Esophagus (tissue), 2 donors: ENCODE measurements around the gene PTK6. TPM values are rescaled to one million over a fixed set of nuclear protein-coding genes. Genes with fewer than 3 reads are reported as not detected.
"Not testable (repeated sequence)": the region's sequence is repeated elsewhere in the genome, so short reads cannot be mapped to it uniquely, and the experiment has no call there.

ENCODE experiments used
- H3K27ac ChIP-seq, 2 donors: one replicate each; pipeline ENCODE4 v1.5.1; 2013; ENCODE audit warnings: low read depth in 2 of 2, mild to moderate bottlenecking in 2 of 2, inconsistent platforms in 1 of 2, low read length in 1 of 2, moderate library complexity in 1 of 2
- H3K27me3 ChIP-seq, 2 donors: one replicate each; pipeline ENCODE4 v1.6.1; 2013; ENCODE audit warnings: low read length in 2 of 2, control low read depth in 1 of 2, mild to moderate bottlenecking in 1 of 2; ENCODE audit not compliant: insufficient read depth in 2 of 2, control insufficient read depth in 1 of 2
- H3K36me3 ChIP-seq, 2 donors: one replicate each; pipeline ENCODE4 v1.6.1; 2013; ENCODE audit warnings: low read length in 1 of 2; ENCODE audit not compliant: control insufficient read depth in 2 of 2, insufficient read depth in 2 of 2
- H3K4me1 ChIP-seq, 2 donors: one replicate each; pipeline ENCODE4 v1.6.1; 2013; ENCODE audit warnings: low read length in 1 of 2; ENCODE audit not compliant: control insufficient read depth in 2 of 2, insufficient read depth in 2 of 2
- H3K4me3 ChIP-seq, 2 donors: one replicate each; pipeline ENCODE4 v1.5.1; 2013; ENCODE audit warnings: low read length in 2 of 2, mild to moderate bottlenecking in 2 of 2, low read depth in 1 of 2, moderate library complexity in 1 of 2
- H3K9me3 ChIP-seq, 2 donors: one replicate each; pipeline ENCODE4 v1.6.1; 2013; ENCODE audit warnings: mild to moderate bottlenecking in 2 of 2, low read depth in 1 of 2, low read length in 1 of 2, moderate library complexity in 1 of 2; ENCODE audit not compliant: control insufficient read depth in 2 of 2, insufficient read depth in 1 of 2
- WGBS, 2 donors: extraction: QIAGEN DNeasy Blood & Tissue Kit; methylation state at CpG; one replicate each; pipeline ENCODE4 v1.1.7; 2013; 5-methylcytosine and 5-hydroxymethylcytosine counted together
- polyA plus RNA-seq, 2 donors: library from polyadenylated mRNA; stranded (reverse); fragments of 200-250 nt; gene quantifications; one replicate each; pipeline ENCODE4 v1.2.3, GENCODE V29; 2013
- donor health status: healthy with polysubstance abuse.
- donor health status: Bipolar disorder and iron deficiency.

PTK6 gene
- polyA plus RNA-seq, 2 donors: 80.1 to 81.6 TPM

DNA sequence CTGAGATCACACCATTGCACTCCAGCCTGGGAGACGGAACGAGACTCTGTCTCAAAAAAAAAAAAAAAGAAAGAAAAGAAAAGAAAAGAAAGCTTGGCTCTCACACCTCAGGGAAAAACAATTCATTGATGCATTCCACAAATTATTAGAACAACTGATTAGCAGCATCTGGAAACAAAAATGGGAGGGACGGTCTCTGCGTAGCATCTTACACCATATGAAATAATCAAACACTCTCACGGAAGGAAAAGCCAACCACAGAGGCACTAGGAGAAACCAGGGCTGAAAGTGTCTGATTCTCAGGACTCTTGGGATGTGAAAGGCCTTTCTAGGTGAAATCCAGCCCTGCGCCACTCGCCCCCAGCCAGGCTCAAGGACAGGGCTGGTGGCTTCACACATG, 39.1 kb upstream of the PTK6 start:
- H3K36me3 ChIP-seq: peaks cover 0 to 9% of the 10 kb centered on the region in 2 donors
- H3K4me1 ChIP-seq: peaks cover 4 to 14% of the 10 kb centered on the region in 2 donors
- WGBS, 2 donors: 82 to 83% methylated on average over 7 of the region's 7 CpGs
- no peaks in the 10 kb centered on the region for H3K9me3 ChIP-seq
- H3K27me3 ChIP-seq: no peaks in the 10 kb centered on the region
- no peak overlapping the region for H3K27ac ChIP-seq
- H3K4me3 ChIP-seq: no peak overlapping the region

DNA sequence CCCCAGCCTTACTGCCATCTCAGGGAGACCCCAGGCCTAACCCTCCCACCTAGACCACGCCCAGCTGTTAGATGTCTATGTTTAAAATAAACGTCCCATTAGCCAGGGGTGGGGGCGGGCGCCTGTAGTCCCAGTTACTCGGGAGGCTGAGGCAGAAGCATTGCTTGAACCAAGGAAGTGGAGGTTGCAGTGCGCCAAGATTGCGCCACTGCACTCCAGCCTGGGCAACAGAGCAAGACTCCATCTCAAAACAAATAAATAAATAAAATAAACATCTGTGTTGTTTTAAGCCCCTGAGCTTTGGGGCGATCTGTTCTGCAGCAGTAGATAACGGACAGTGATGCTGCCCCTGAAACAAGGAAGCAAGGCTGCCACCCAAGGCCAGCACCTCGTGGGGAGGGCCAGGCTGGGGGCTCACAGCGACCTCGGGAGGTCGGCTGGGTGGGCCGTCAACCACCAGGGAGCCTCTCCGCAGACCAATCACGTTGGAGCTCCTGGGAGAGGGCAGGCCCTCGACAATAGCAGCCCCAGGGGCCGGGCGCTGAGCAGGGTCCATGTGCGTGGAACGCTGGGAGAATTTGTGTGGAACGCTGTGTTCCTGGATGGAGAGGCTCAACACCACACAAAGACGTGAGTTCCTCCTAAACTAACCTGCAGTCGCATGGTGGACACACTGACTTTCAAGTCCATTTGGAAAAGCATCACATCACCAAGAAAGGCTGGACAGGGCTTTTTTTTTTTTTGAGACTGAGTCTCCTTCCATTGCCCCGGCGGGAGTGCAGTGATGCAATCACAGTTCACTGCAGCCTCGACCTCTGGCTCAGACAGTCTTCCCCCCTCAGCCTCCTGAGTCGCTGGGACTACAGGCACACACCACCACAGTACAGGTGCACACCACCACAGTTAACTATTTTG, 37.9 kb upstream of the PTK6 start:
- Histone ChIP-seq H3K27ac (peak overlapping the region in 1 of 2 donors; percentile 68), H3K4me1 (peaks cover 4 to 14% of the 10 kb centered on the region in 2 donors), H3K27me3 (no peaks in the 10 kb centered on the region), H3K9me3 (no peaks in the 10 kb centered on the region), H3K36me3 (peaks cover 0 to 11% of the 10 kb centered on the region in 2 donors), H3K4me3 (no peak overlapping the region)
- 70 to 72% methylated on average over 28 of the region's 28 CpGs for WGBS, 2 donors

GRCh38 chr20:63574156-63574828, 37.1 kb upstream of the PTK6 start, which contains the start of gene HELZ2:
Gene HELZ2, minus strand, starts transcription at chr20:63574239. Its CDS starts 1,854 bp downstream, at chr20:63572385.
- Histone ChIP-seq H3K4me3 (peak within 1 kb of the TSS; percentile 70 to 78), H3K27me3 (no peaks in the 10 kb centered on the region), H3K4me1 (peaks cover 4 to 14% of the 10 kb centered on the region in 2 donors), H3K9me3 (no peaks in the 10 kb centered on the region), H3K36me3 (peaks cover 0 to 11% of the 10 kb centered on the region in 2 donors), H3K27ac (peak within 1 kb of the TSS; percentile 70 to 79)
- WGBS, 2 donors: 7 to 8% methylated on average over 36 to 40 of the region's 40 CpGs

DNA sequence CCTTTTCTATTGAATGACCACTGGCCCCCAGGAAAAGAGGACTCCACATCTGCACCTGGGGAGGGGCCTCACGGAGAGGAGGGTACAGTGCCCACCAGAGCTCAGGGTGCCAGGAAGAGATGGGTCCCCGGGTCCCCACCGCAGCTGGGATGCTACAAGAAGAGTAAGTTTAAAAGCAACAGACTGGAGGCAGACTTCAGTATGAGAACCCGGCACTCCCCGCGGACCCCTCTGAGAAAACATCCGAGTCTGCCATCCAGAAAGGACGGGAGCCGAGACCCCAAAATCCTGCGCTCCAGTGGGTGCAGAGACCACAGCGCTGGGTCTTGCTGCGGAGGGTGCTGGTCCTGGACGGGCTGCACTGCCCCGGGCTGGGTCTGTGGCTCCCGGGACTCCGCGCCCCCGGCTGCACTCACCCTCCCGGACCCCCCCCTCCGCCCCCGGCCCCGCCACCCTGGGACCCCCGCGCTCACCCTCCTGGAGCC, 36.5 kb upstream of the PTK6 start:
- Histone ChIP-seq H3K27ac (peak overlapping the region; percentile 70 to 79), H3K9me3 (no peaks in the 10 kb centered on the region), H3K4me1 (peaks cover 4 to 14% of the 10 kb centered on the region in 2 donors), H3K36me3 (peaks cover 0 to 11% of the 10 kb centered on the region in 2 donors), H3K27me3 (no peaks in the 10 kb centered on the region), H3K4me3 (peak overlapping the region; percentile 70 to 78)
- 1 to 2% methylated on average over 14 to 24 of the region's 24 CpGs for WGBS, 2 donors

DNA sequence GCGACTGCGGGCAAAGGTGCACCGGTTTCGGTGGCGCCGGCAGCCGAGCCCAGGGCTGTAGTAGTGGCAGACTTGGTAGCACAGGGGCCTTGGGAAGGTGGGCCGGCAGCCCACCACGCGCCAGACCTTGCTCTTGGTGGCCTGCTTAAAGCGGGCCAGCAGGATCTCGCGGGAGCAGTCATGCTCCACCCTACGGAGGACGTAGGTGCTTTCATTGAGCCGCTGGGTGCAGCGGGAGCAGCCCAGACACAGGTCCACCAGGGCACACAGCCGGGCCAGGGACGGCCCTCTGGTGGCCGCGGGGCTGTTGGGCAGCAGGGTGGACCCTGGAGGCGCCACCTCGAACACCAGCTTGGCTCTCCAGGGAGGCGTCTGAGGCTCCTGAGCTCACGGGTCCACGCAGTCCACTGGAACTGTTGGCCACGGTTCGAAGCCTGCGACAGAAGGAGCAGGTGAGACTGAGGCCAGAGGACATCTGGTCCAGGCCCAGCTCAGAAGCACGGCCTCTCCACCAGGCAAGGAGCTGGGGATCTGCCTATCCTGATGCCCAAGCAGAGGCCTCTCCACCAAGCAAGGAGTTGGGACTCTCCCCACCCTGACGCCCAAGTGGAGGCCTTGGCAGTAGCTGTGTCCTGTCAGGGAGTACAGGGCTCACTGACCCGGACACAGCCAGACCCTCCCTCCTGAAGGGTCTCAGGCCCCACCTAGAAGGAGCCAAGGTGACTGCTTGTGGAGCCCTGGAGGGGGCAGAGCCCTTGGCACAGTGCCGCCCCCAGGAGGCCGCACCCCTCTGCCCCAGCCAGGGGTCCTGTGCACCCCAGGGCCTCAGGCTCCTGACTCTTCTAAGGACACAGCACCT, 35.8 kb upstream of the PTK6 start:
- Histone ChIP-seq H3K4me3 (peak overlapping the region; percentile 70 to 78), H3K4me1 (peaks cover 4 to 14% of the 10 kb centered on the region in 2 donors), H3K9me3 (no peaks in the 10 kb centered on the region), H3K36me3 (peaks cover 0 to 11% of the 10 kb centered on the region in 2 donors), H3K27me3 (no peaks in the 10 kb centered on the region), H3K27ac (peak overlapping the region in 1 of 2 donors; percentile 79)
- WGBS, 2 donors: 84 to 88% methylated on average over 32 to 34 of the region's 34 CpGs

DNA sequence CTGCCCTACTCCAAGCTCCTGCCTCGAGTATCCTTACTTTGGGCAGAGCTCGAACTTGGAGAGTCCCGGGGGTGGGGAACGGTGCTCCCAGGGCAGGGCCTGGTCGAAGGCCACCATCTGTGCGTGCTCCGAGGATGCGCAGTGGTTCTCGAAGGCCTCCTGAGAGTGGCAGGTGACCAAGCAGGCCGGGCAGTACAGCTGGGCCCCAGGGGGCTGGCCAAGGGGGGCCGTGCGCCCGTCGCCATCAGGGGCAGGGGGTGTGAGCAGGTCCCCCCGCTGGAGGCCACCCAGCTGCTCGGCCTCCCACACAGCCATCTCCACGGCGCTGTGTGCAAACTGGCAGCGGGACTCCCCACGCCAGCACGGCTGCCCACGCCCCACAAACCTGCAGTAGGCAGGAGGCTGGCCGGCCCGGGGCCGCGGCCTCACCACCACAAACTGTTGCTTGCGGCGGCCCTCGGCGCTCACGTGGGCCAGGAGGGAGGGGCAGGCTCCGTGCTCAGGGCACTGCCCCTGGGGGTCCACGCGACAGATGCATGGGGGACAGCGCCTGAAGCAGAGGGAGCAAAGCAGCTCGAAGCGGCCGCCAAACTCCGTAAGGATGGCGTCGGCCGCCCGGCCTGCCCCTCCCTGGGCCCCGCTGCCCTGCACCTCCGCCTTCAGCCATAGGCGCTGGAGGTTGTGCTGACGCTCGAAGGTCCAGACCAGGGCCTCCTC, 35.1 kb upstream of the PTK6 start:
- Histone ChIP-seq H3K9me3 (no peaks in the 10 kb centered on the region), H3K4me3 (no peak overlapping the region), H3K36me3 (peaks cover 0 to 11% of the 10 kb centered on the region in 2 donors), H3K27ac (no peak overlapping the region), H3K27me3 (no peaks in the 10 kb centered on the region), H3K4me1 (peaks cover 4 to 14% of the 10 kb centered on the region in 2 donors)
- WGBS, 2 donors: 89 to 91% methylated on average over 47 to 48 of the region's 48 CpGs

DNA sequence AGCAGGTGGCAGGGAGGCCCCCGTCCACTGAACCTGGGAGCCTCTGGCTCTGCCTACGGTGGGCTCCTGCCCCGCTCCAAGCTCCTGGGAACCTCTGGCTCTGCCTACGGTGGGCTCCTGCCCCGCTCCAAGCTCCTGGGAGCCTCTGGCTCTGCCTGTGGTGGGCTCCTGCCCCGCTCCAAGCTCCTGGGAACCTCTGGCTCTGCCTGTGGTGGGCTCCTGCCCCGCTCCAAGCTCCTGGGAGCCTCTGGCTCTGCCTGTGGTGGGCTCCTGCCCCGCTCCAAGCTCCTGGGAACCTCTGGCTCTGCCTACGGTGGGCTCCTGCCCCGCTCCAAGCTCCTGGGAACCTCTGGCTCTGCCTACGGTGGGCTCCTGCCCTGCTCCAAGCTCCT, 33.9 kb upstream of the PTK6 start:
- H3K27me3 ChIP-seq, H3K9me3 ChIP-seq, H3K4me3 ChIP-seq, H3K27ac ChIP-seq: not testable (repeated sequence)
- peaks cover 4 to 18% of the 10 kb centered on the region in 2 donors for H3K4me1 ChIP-seq
- WGBS, 2 donors: 39 to 50% methylated on average over 4 to 8 of the region's 11 CpGs
- peaks cover 0 to 12% of the 10 kb centered on the region in 2 donors for H3K36me3 ChIP-seq

DNA sequence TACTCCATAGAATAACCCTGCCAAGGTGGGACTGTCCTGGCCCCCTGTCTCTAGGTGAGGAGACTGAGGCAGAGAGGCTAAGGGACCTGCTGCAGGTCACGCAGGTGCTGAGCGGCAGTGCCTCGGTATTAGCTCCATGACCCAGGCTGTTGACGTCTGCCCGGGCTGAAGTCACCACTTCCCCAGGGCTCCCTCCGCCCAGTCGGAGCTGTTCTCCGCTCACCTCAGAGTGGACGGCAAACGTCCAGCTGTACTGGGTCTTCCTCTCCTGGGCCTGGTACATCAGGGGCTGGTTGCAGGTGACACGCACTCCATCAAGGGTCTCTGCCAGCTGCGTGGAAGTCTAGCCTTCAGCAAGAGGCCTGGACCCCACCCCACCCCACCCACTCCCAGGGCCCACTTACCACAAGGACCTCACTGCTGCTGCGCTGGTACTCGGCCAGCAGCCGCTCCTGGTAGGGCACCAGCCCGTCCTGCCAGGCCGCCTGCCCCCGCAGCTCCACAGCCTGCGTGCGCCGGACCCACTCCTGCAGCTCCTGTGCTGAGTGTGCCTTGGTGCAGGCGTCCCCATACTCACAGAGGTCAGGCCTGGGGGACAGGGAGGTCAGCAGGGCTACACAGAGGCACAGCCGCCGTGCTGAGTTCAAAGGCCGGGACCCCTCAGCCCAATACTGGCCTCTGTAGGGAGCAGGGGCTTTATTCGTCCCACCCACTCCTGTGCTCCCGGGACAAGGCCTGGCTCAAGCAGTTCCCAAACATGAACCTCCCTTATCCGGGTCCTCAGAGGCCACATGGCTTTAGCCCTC, 33.3 kb upstream of the PTK6 start:
- no peak overlapping the region for H3K4me3 ChIP-seq
- no peaks in the 10 kb centered on the region for H3K27me3 ChIP-seq
- H3K9me3 ChIP-seq: peaks cover 0 to 3% of the 10 kb centered on the region in 2 donors
- 92 to 93% methylated on average over 28 of the region's 28 CpGs for WGBS, 2 donors
- peaks cover 4 to 18% of the 10 kb centered on the region in 2 donors for H3K4me1 ChIP-seq
- no peak overlapping the region for H3K27ac ChIP-seq
- H3K36me3 ChIP-seq: peaks cover 0 to 17% of the 10 kb centered on the region in 2 donors
